ENCODE results near the gene DTHD1.

DTHD1 gene

GRCh38 chr4:36260731-36261130 is 20.7 kb upstream of the DTHD1 start:
- TF ChIP-seq SIN3A (IDR thresholded peaks at IDR 0.05; ENCODE audit: borderline replicate concordance, insufficient read depth, low read length) = no peak
- TF ChIP-seq REST (IDR thresholded peaks at IDR 0.05; ENCODE audit: insufficient read depth in 1 of 2, low read depth in 2 of 2, low read length in 2 of 2) = no peak
- no peak for TF ChIP-seq FOXP2 (optimal IDR thresholded peaks at IDR 0.05; ENCODE audit: borderline replicate concordance, extremely low read depth, extremely low read length, insufficient read depth)
- no peak for TF ChIP-seq TAF1 (IDR thresholded peaks at IDR 0.05; ENCODE audit: borderline replicate concordance, insufficient read depth, low read length)
- no peak for TF ChIP-seq POLR2AphosphoS5 (IDR thresholded peaks at IDR 0.05; ENCODE audit: low read depth, low read length)

- TF ChIP-seq POLR2AphosphoS5 (IDR thresholded peaks at IDR 0.05; ENCODE audit: low read depth, low read length) (no peak), SIN3A (IDR thresholded peaks at IDR 0.05; ENCODE audit: borderline replicate concordance, insufficient read depth, low read length) (no peak), FOXP2 (optimal IDR thresholded peaks at IDR 0.05; ENCODE audit: borderline replicate concordance, extremely low read depth, extremely low read length, insufficient read depth) (no peak), REST (IDR thresholded peaks at IDR 0.05; ENCODE audit: insufficient read depth in 1 of 2, low read depth in 2 of 2, low read length in 2 of 2) (no peak), TAF1 (IDR thresholded peaks at IDR 0.05; ENCODE audit: borderline replicate concordance, insufficient read depth, low read length) (no peak)
These were observed 17.1 kb upstream of the DTHD1 start for GRCh38 chr4:36264207-36264826.

- TF ChIP-seq POLR2AphosphoS5 (IDR thresholded peaks at IDR 0.05; ENCODE audit: low read depth, low read length) (no peak), FOXP2 (optimal IDR thresholded peaks at IDR 0.05; ENCODE audit: borderline replicate concordance, extremely low read depth, extremely low read length, insufficient read depth) (no peak), REST (IDR thresholded peaks at IDR 0.05; ENCODE audit: insufficient read depth in 1 of 2, low read depth in 2 of 2, low read length in 2 of 2) (no peak), SIN3A (IDR thresholded peaks at IDR 0.05; ENCODE audit: borderline replicate concordance, insufficient read depth, low read length) (no peak), TAF1 (IDR thresholded peaks at IDR 0.05; ENCODE audit: borderline replicate concordance, insufficient read depth, low read length) (no peak)
These were observed 13.7 kb upstream of the DTHD1 start for GRCh38 chr4:36267486-36268268.

- TF ChIP-seq REST (IDR thresholded peaks at IDR 0.05; ENCODE audit: insufficient read depth in 1 of 2, low read depth in 2 of 2, low read length in 2 of 2) = no peak
- no peak for TF ChIP-seq FOXP2 (optimal IDR thresholded peaks at IDR 0.05; ENCODE audit: borderline replicate concordance, extremely low read depth, extremely low read length, insufficient read depth)
- no peak for TF ChIP-seq SIN3A (IDR thresholded peaks at IDR 0.05; ENCODE audit: borderline replicate concordance, insufficient read depth, low read length)
- no peak for TF ChIP-seq POLR2AphosphoS5 (IDR thresholded peaks at IDR 0.05; ENCODE audit: low read depth, low read length)
- TF ChIP-seq TAF1 (IDR thresholded peaks at IDR 0.05; ENCODE audit: borderline replicate concordance, insufficient read depth, low read length) = no peak
These were observed 12.3 kb upstream of the DTHD1 start for GRCh38 chr4:36269101-36269500.

All from PFSK-1 (cell line).